GM18505 (cell line): Measurements from ENCODE around the gene MTMR12.
A peak's percentile ranks its signal among the peaks of the same experiment; 100 is the strongest.
"Not testable (repeated sequence)": the region's sequence is repeated elsewhere in the genome, so short reads cannot be mapped to it uniquely, and the experiment has no call there.

Experiments used
- ATAC-seq: cut with Tn5 transposase; IDR thresholded peaks from one replicate; pipeline ENCODE4 v1.9.1; 2021; ENCODE audit not compliant: unreplicated experiment
- POLR2A ChIP-seq: IDR thresholded peaks from 4 replicates; pipeline ENCODE4 v1.6.1; 2011; ENCODE audit warnings: borderline replicate concordance; ENCODE audit not compliant: insufficient read depth, insufficient read length; ENCODE audit errors: extremely low read depth

MTMR12 gene

GRCh38 chr5:32232441-32233219, 80.1 kb downstream of the MTMR12 start:
- ATAC-seq = peak; percentile 93
- no peak for TF ChIP-seq POLR2A

GRCh38 chr5:32231929-32232328, 80.8 kb downstream of the MTMR12 start:
- TF ChIP-seq POLR2A = no peak
- ATAC-seq = no peak

GRCh38 chr5:32231241-32231640, 81.5 kb downstream of the MTMR12 start:
- no peak for ATAC-seq
- TF ChIP-seq POLR2A = no peak

GRCh38 chr5:32230356-32231099, 82.2 kb downstream of the MTMR12 start:
- no peak for ATAC-seq
- TF ChIP-seq POLR2A = no peak

GRCh38 chr5:32229586-32229985, 83.2 kb downstream of the MTMR12 start:
- no peak for TF ChIP-seq POLR2A
- no peak for ATAC-seq

GRCh38 chr5:32228816-32229215, 83.9 kb downstream of the MTMR12 start:
- no peak for TF ChIP-seq POLR2A
- no peak for ATAC-seq

GRCh38 chr5:32225445-32225844, 87.3 kb downstream of the MTMR12 start:
- TF ChIP-seq POLR2A = no peak
- no peak for ATAC-seq

GRCh38 chr5:32223972-32224609, 88.6 kb downstream of the MTMR12 start:
- no peak for TF ChIP-seq POLR2A
- ATAC-seq = no peak

GRCh38 chr5:32222723-32223470, 89.8 kb downstream of the MTMR12 start:
- TF ChIP-seq POLR2A = no peak
- ATAC-seq = no peak

- no peak for TF ChIP-seq POLR2A
- ATAC-seq = no peak
Observed at GRCh38 chr5:32217886-32218396, 94.8 kb downstream of the MTMR12 start.

GRCh38 chr5:32214344-32214743, 98.4 kb downstream of the MTMR12 start:
- not testable (repeated sequence) for ATAC-seq

- no peak for TF ChIP-seq POLR2A
- ATAC-seq = no peak
Observed at GRCh38 chr5:32210151-32210550, 102.6 kb downstream of the MTMR12 start.

GRCh38 chr5:32208837-32209236, 103.9 kb downstream of the MTMR12 start:
- not testable (repeated sequence) for ATAC-seq
